HG03159 (cell line): Measurements from ENCODE around the gene LRRC72.
"Not testable (repeated sequence)": the region's sequence is repeated elsewhere in the genome, so short reads cannot be mapped to it uniquely, and the experiment has no call there.

Experiments
- ATAC-seq: cut with Tn5 transposase; IDR thresholded peaks from one replicate; pipeline ENCODE4 v1.9.1; 2021; ENCODE audit warnings: mild to moderate bottlenecking, moderate library complexity; ENCODE audit not compliant: unreplicated experiment

Gene LRRC72

GRCh38 chr7:16564909-16565426 is 38.3 kb downstream of the LRRC72 start:
- peak; percentile 61 for ATAC-seq

GRCh38 chr7:16571941-16572340 is 45.3 kb downstream of the LRRC72 start:
- no peak for ATAC-seq

- ATAC-seq = no peak
Observed at GRCh38 chr7:16579216-16579615, 52.6 kb downstream of the LRRC72 start.

- no peak for ATAC-seq
Observed at GRCh38 chr7:16581286-16581685, 54.7 kb downstream of the LRRC72 start.

- no peak for ATAC-seq
Observed at GRCh38 chr7:16583834-16584233, 57.2 kb downstream of the LRRC72 start.

- ATAC-seq = no peak
Observed at GRCh38 chr7:16585540-16585939, 58.9 kb downstream of the LRRC72 start.

GRCh38 chr7:16586081-16586874 is 59.7 kb downstream of the LRRC72 start:
- no peak for ATAC-seq

- no peak for ATAC-seq
Observed at GRCh38 chr7:16587129-16587528, 60.5 kb downstream of the LRRC72 start.

- no peak for ATAC-seq
Observed at GRCh38 chr7:16587790-16588189, 61.2 kb downstream of the LRRC72 start.

GRCh38 chr7:16589881-16590280 is 63.3 kb downstream of the LRRC72 start:
- ATAC-seq = no peak

GRCh38 chr7:16590424-16590823 is 63.8 kb downstream of the LRRC72 start:
- ATAC-seq = no peak

GRCh38 chr7:16592395-16592794 is 65.8 kb downstream of the LRRC72 start:
- ATAC-seq = no peak

GRCh38 chr7:16594061-16594460 is 67.4 kb downstream of the LRRC72 start:
- no peak for ATAC-seq

- ATAC-seq = no peak
Observed at GRCh38 chr7:16594676-16595075, 68.1 kb downstream of the LRRC72 start.

- not testable (repeated sequence) for ATAC-seq
Observed at GRCh38 chr7:16595596-16595995, 69.0 kb downstream of the LRRC72 start.

- no peak for ATAC-seq
Observed at GRCh38 chr7:16598015-16598414, 71.4 kb downstream of the LRRC72 start.

GRCh38 chr7:16599860-16600259 is 73.2 kb downstream of the LRRC72 start:
- no peak for ATAC-seq

- no peak for ATAC-seq
Observed at GRCh38 chr7:16603633-16604032, 77.0 kb downstream of the LRRC72 start.

- ATAC-seq = no peak
Observed at GRCh38 chr7:16604054-16604453, 77.4 kb downstream of the LRRC72 start.

- no peak for ATAC-seq
Observed at GRCh38 chr7:16606704-16607103, 80.1 kb downstream of the LRRC72 start.

GRCh38 chr7:16609842-16610450 is 83.3 kb downstream of the LRRC72 start:
- ATAC-seq = peak; percentile 95

GRCh38 chr7:16611711-16612110 is 85.1 kb downstream of the LRRC72 start:
- ATAC-seq = no peak
